H7 (cell line): ENCODE data around the gene ZFP37. TPM values are rescaled to one million over a fixed set of nuclear protein-coding genes. Genes with fewer than 3 reads are reported as not detected.
A peak's percentile ranks its signal among the peaks of the same experiment; 100 is the strongest.
"Not testable (repeated sequence)": the region's sequence is repeated elsewhere in the genome, so short reads cannot be mapped to it uniquely, and the experiment has no call there.

Source experiments
- DNase-seq: peaks from one replicate; pipeline ENCODE4 v3.0.0; 2012
- H3K27me3 ChIP-seq: 2 replicates; pipeline ENCODE4 v1.6.0; 2011; ENCODE audit warnings: mild to moderate bottlenecking, low read length; ENCODE audit not compliant: control insufficient read depth, insufficient read depth
- H3K36me3 ChIP-seq: replicated peaks from 2 replicates; pipeline ENCODE4 v1.5.1; 2011; ENCODE audit warnings: low read length; ENCODE audit not compliant: control insufficient read depth, insufficient read depth
- H3K4me3 ChIP-seq: 2 replicates; pipeline ENCODE4 v1.5.1; 2011; ENCODE audit warnings: low read depth, mild to moderate bottlenecking, control low read depth, low read length, moderate library complexity; ENCODE audit not compliant: insufficient read depth
- total RNA-seq: library from RNA; depleted of rRNA; stranded (reverse); fragments of >200 nt; shearing (Covaris generic); gene quantifications from 2 replicates; pipeline ENCODE4 v1.2.3, GENCODE V29; 2014; rRNA removed

The ZFP37 gene
- 2.7 and 6.6 TPM in 2 replicates for total RNA-seq

DNA sequence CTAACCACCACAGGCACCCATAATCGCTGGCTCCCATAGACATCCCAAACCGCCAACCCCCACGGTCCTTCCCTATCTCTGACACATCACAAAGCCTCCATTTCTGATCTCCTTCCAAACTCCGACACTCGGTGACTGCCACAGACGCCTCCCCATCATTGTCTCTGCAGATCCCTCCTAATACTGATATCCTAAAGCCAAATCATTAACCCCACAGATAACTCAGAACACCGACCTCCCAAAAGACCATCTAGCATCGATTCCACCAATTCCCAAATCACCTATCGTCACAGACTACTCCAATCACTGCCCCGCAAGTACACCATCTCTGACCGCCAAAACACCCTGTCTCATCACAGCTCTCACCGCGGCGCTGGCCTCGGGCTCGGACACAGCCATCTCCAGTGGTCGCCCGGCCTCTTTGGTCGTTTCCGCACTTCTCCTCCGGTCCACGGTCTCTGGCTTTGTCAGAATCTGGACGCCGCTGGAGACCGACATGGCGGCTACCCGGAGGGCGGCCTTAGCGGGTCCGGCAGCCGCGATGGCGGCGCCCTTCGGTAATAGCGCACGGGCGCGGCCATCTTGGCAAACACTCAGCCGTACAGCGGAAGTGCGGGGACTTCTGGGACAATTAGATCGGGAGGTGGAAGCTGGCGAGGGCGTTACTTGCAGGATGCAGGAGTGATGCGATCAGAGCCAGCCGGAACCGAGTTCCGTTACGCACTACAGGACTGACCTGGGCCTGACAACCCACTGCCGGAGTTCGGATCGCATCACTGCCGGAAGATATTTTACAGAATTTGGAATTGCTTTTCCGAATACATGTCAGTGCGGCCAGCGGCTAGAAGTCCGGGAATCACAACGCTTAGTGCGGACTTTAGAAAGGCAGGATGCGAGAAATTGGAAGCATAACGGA, at the start of gene ZFP37:
Gene ZFP37, minus strand, starts transcription at position 534 of the 916 bp plus-strand sequence. Its CDS starts 36 bp downstream, at position 498.
- Histone ChIP-seq H3K27me3 (peaks cover 19% of the 10 kb centered on the region), H3K4me3 (peak within 1 kb of the TSS; percentile 58), H3K36me3 (no peaks in the 10 kb centered on the region)
- peak; percentile 93 for DNase-seq

GRCh38 chr9:113105345-113105744, 48.8 kb upstream of the ZFP37 start:
- DNase-seq, H3K4me3 ChIP-seq, H3K36me3 ChIP-seq, H3K27me3 ChIP-seq: not testable (repeated sequence)

GRCh38 chr9:113095561-113095960, 39.0 kb upstream of the ZFP37 start:
- no peak overlapping the region for H3K4me3 ChIP-seq
- DNase-seq, result no peak
- no peaks in the 10 kb centered on the region for H3K36me3 ChIP-seq
- H3K27me3 ChIP-seq, result peaks cover 9% of the 10 kb centered on the region

DNA sequence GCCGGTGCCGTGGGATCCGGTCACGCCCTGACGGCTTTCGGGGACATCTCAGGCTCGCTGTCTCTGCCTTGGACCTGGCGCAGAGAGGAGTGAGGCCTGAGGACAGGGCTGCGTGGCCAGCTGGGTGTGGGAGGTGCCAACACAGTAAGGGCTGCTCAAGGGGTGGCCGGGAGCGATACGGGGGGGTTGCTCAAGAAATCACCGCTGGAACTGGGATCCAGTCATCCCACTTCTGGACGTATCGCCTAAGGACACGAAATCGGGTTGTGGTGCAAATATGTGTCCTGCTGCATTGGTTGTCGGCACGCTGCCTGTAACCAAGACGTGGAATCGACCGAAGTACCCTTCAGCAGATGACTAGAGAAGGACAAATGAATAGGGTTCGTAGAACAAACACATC, 33.4 kb upstream of the ZFP37 start:
- DNase-seq, H3K36me3 ChIP-seq, H3K4me3 ChIP-seq: not testable (repeated sequence)
- H3K27me3 ChIP-seq, result peaks cover 22% of the 10 kb centered on the region

GRCh38 chr9:113089143-113089505, 32.6 kb upstream of the ZFP37 start:
- not testable (repeated sequence) for H3K36me3 ChIP-seq, DNase-seq

GRCh38 chr9:113088456-113089142, 32.1 kb upstream of the ZFP37 start:
- peaks cover 22% of the 10 kb centered on the region for H3K27me3 ChIP-seq
- not testable (repeated sequence) for H3K36me3 ChIP-seq, H3K4me3 ChIP-seq
- peak; percentile 69 for DNase-seq

More at GRCh38 chr9:113089143-113089505, 32.6 kb upstream of the ZFP37 start:
- peaks cover 22% of the 10 kb centered on the region for H3K27me3 ChIP-seq
- not testable (repeated sequence) for H3K4me3 ChIP-seq

GRCh38 chr9:113062932-113063310, 6.4 kb upstream of the ZFP37 start:
- not testable (repeated sequence) for H3K4me3 ChIP-seq, H3K36me3 ChIP-seq, DNase-seq
- H3K27me3 ChIP-seq, result peaks cover 23% of the 10 kb centered on the region

DNA sequence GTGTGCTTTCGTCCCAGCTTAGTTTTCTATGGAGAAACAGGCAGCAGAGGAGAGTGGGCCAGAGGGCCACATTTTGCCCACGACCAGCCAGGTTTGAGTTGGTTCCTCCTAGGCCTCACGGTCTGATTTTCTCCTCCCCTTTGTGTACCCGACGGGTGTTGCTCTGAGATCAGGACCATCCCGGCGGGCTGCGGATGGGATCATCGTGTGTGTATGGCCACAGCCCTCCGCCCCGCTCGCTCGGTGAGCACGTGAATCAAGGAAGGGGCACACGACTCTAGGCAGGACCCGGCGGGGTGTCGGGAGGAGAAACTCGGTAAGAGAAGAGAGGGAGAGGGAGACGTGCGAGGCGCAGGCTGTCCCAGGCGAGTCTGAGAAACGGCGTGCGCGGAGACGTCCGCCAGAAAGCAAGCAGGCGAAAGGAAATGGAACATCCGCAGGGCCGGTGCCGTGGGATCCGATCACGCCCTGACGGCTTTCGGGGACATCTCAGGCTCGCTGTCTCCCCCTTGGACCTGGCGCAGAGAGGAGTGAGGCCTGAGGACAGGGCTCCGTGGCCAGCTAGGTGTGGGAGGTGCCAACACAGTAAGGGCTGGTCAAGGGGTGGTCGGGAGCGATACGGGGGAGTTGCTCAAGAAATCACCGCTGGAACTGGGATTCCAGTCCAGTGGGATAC, 5.9 kb upstream of the ZFP37 start:
- not testable (repeated sequence) for H3K36me3 ChIP-seq, H3K4me3 ChIP-seq, DNase-seq
- H3K27me3 ChIP-seq, result peaks cover 23% of the 10 kb centered on the region

DNA sequence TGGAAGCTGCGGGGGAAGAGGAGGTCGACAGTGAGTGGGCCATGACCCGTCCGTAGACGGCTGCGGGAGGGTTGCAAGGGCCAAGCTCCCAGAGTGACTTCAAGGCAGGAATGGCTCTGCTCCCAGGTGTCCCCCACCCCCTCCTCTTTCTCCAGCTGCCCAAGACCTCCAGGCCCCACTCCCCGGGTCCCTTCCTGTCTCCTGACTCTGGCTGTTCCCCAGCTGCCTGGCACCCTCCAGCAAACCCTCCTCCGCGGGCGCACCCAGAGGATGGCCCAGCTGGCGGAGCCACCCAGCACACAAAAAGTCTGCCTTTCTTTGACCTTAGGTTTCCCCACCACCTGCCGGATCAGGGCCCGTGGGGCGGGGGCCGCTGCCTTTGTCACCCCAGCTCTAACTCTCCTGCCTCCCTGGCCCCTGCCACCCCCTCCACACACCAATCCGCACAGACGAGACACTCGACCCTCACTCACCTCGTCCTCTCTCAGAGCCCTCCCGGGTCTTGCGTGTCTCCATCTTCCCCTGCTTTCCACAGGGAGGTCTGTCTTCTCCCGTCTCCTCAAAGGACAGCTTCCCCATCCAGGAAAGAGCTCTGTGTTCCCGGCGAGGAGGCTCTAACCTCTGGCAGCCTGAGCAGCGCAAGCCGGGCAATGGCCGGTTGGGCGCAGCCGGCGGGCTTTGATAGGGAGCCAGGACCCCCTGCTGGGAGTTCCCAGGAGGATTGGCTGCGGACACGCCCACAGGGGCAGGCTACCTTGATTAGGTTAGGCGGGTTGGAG, 4.7 kb upstream of the ZFP37 start:
- not testable (repeated sequence) for DNase-seq, H3K36me3 ChIP-seq, H3K4me3 ChIP-seq
- H3K27me3 ChIP-seq, result peaks cover 23% of the 10 kb centered on the region

- Histone ChIP-seq H3K27me3 (peaks cover 23% of the 10 kb centered on the region), H3K4me3 (peak overlapping the region; percentile 21)
- peak; percentile 54 for DNase-seq
- H3K36me3 ChIP-seq, result not testable (repeated sequence)
Measured at GRCh38 chr9:113059581-113060284, 3.2 kb upstream of the ZFP37 start.

DNA sequence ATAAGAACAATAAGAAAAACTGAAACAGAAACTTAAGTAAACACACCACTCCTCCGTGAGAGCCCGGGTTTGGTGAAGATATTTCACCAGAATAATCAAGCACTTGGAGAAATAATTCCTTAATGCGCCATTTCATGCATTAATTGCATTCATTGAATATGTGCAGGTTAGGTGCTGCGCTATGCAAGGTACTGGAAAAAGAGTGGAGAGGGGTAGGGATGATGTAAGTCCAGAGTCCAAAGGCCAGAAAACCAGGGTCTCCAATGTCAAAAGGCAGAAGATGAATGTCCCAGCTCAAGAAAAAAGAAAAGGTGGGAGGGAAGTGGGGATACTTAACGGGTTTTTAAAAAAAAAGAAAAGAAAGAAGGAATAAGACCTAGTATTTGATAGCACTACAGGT, 669 bp upstream of the ZFP37 start:
- DNase-seq, result peak; percentile 2
- H3K4me3 ChIP-seq, result no peak overlapping the region
- H3K27me3 ChIP-seq, result peaks cover 20% of the 10 kb centered on the region
- H3K36me3 ChIP-seq, result no peaks in the 10 kb centered on the region

GRCh38 chr9:113042884-113043657, 13.5 kb downstream of the ZFP37 start:
- no peaks in the 10 kb centered on the region for H3K27me3 ChIP-seq
- H3K36me3 ChIP-seq, result peaks cover 7% of the 10 kb centered on the region; the same call in 1 of the 2 replicates
- H3K4me3 ChIP-seq, result no peak overlapping the region
- no peak for DNase-seq

DNA sequence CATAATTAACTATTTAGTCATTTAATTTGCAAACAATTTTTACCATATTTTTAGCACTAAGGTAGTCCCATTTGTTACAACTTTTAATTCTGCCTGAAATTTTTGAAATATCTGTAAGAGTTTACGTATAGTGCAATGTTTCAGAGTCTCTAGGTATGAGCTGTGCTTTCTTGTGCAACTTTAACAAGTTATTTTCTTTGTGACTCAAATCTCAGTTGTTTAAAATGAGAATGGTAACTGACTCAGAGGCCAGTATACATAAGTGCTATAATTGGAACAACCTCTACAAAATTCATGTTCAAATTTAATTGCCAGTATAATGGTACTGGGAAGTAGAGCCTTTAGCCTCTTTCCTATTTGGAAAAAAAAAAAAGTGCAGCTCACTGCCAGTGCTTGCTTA, 30.3 kb downstream of the ZFP37 start:
- Histone ChIP-seq H3K36me3 (no peaks in the 10 kb centered on the region), H3K27me3 (no peaks in the 10 kb centered on the region), H3K4me3 (no peak overlapping the region)
- no peak for DNase-seq
